Measurements from ENCODE around the gene ZNF662. TPM values are rescaled to one million over a fixed set of nuclear protein-coding genes. Genes with fewer than 3 reads are reported as not detected.

ZNF662 gene
- total RNA-seq, 1 experiment from 2014 or later, result not detected

GRCh38 chr3:42900226-42901072, 5.5 kb upstream of the ZNF662 start:
- Histone ChIP-seq H3K27ac (ENCODE audit: low read depth, low read length) (no peak overlapping the region), H3K9ac (ENCODE audit: low read length) (no peak overlapping the region), H3K9me3 (ENCODE audit: control insufficient read depth in 1 of 2, insufficient read depth in 1 of 2, low read depth in 1 of 2, low read length in 2 of 2) (no peaks in the 10 kb centered on the region), H3K79me2 (ENCODE audit: insufficient read depth, low read length) (no peaks in the 10 kb centered on the region), H3K4me2 (ENCODE audit: low read length) (no peak overlapping the region), H3K4me1 (ENCODE audit: control insufficient read depth in 1 of 2, insufficient read depth in 2 of 2, low read length in 2 of 2) (no peaks in the 10 kb centered on the region), H3K36me3 (ENCODE audit: control insufficient read depth in 1 of 2, insufficient read depth in 2 of 2, low read length in 2 of 2) (no peaks in the 10 kb centered on the region), H3K27me3 (ENCODE audit: insufficient read depth, low read length) (no peaks in the 10 kb centered on the region), H2AFZ (ENCODE audit: low read depth, low read length, poor library complexity, severe bottlenecking) (no peak overlapping the region), H3K9me2 (ENCODE audit: insufficient read depth) (no peaks in the 10 kb centered on the region), H4K20me1 (ENCODE audit: insufficient read depth) (no peaks in the 10 kb centered on the region), H3K4me3 (replicated peaks in 1 of 2; ENCODE audit: low read depth in 1 of 2, low read length in 2 of 2) (no peak overlapping the region)
- ChIA-PET RAD21 (ENCODE audit: low non-redundant PET in 1 of 2, low total read pairs in 2 of 2, uncharacterized antibody in 2 of 2, unreplicated experiment in 2 of 2) (no interaction called here), POLR2A (no interaction called here), CTCF (no interaction called here)
- intact Hi-C loops (cut with micrococcal nuclease), result no loop called here
- ATAC-seq (no peak), DNase-seq (ENCODE audit: low read depth, low spot score) (no peak)
- TF ChIP-seq REST (IDR thresholded peaks at IDR 0.05; ENCODE audit: low read depth) (no peak), FOSL1 (IDR thresholded peaks at IDR 0.05; ENCODE audit: low read depth) (no peak), POLR2AphosphoS5 (IDR thresholded peaks at IDR 0.05; ENCODE audit: low read depth, low read length) (no peak), YY1 (IDR thresholded peaks at IDR 0.05; ENCODE audit: extremely low read depth, insufficient replicate concordance, low read depth, low read length) (no peak), CEBPB (IDR thresholded peaks at IDR 0.05; ENCODE audit: low read depth) (no peak), SIN3A (IDR thresholded peaks at IDR 0.05; ENCODE audit: low read depth) (no peak), CTCF (IDR thresholded peaks at IDR 0.05 in 2 of 3, conservative IDR thresholded peaks at IDR 0.05 in 1 of 3; ENCODE audit: borderline replicate concordance in 1 of 3, insufficient read depth in 1 of 3, low read depth in 2 of 3, low read length in 2 of 3) (no peak), EGR1 (IDR thresholded peaks at IDR 0.05; ENCODE audit: low read depth) (no peak), ELF1 (IDR thresholded peaks at IDR 0.05; ENCODE audit: borderline replicate concordance, low read depth) (no peak), SRF (IDR thresholded peaks at IDR 0.05; ENCODE audit: low read depth) (no peak), ZFX (IDR thresholded peaks at IDR 0.05) (no peak), SP1 (IDR thresholded peaks at IDR 0.05; ENCODE audit: low read depth) (no peak), TCF7L2 (IDR thresholded peaks at IDR 0.05; ENCODE audit: borderline replicate concordance, extremely low read depth, insufficient read depth, insufficient read length) (no peak)
- no TSS peak for BruUV-seq (replicated peaks)
